GM23248 (cell line): Measurements from ENCODE around the gene CARD8. TPM values are rescaled to one million over a fixed set of nuclear protein-coding genes. Genes with fewer than 3 reads are reported as not detected.
"Not testable (repeated sequence)": the region's sequence is repeated elsewhere in the genome, so short reads cannot be mapped to it uniquely, and the experiment has no call there.

Experiments used
- DNase-seq: peaks from one replicate; pipeline ENCODE4 v3.0.0-alpha.2; 2015
- H2AFZ ChIP-seq: fragments of 200-600 bp; sonication (generic); 2 replicates; pipeline ENCODE4 v1.6.1; 2016; ENCODE audit warnings: antibody characterized with exemption
- H3F3A ChIP-seq: fragments of 200-600 bp; sonication (generic); 2 replicates; pipeline ENCODE4 v1.6.1; 2016; ENCODE audit warnings: mild to moderate bottlenecking, antibody characterized with exemption, mixed run types; ENCODE audit not compliant: insufficient read depth
- H3K27ac ChIP-seq: fragments of 200-600 bp; sonication (generic); 2 replicates; pipeline ENCODE4 v1.5.1; 2016; ENCODE audit warnings: mild to moderate bottlenecking
- H3K27me3 ChIP-seq: fragments of 200-600 bp; sonication (generic); replicated peaks from 2 replicates; pipeline ENCODE4 v1.6.1; 2016; ENCODE audit warnings: mild to moderate bottlenecking; ENCODE audit not compliant: insufficient read depth
- H3K36me3 ChIP-seq: fragments of 200-600 bp; sonication (generic); 2 replicates; pipeline ENCODE4 v1.6.1; 2016; ENCODE audit warnings: low read depth, mild to moderate bottlenecking
- H3K4me1 ChIP-seq: fragments of 200-600 bp; sonication (generic); 2 replicates; pipeline ENCODE4 v1.6.1; 2016; ENCODE audit warnings: mild to moderate bottlenecking; ENCODE audit not compliant: insufficient read depth
- H3K4me2 ChIP-seq: fragments of 200-600 bp; sonication (generic); one replicate; pipeline ENCODE4 v1.6.1; 2016; ENCODE audit warnings: mild to moderate bottlenecking; ENCODE audit not compliant: unreplicated experiment
- H3K4me3 ChIP-seq: fragments of 200-600 bp; sonication (generic); 2 replicates; pipeline ENCODE4 v1.5.1; 2016; ENCODE audit warnings: mild to moderate bottlenecking
- H3K79me2 ChIP-seq: fragments of 200-600 bp; sonication (generic); 2 replicates; pipeline ENCODE4 v1.6.1; 2016; ENCODE audit warnings: mild to moderate bottlenecking; ENCODE audit not compliant: insufficient read depth
- H3K9ac ChIP-seq: fragments of 200-600 bp; sonication (generic); 2 replicates; pipeline ENCODE4 v1.6.1; 2016; ENCODE audit warnings: mild to moderate bottlenecking
- H3K9me2 ChIP-seq: fragments of 200-600 bp; sonication (generic); 2 replicates; pipeline ENCODE4 v1.6.1; 2016; ENCODE audit warnings: mixed run types, mild to moderate bottlenecking, moderate library complexity; ENCODE audit not compliant: insufficient read depth
- H3K9me3 ChIP-seq: fragments of 200-600 bp; sonication (generic); one replicate; pipeline ENCODE4 v1.6.1; 2017; ENCODE audit warnings: low read depth
- H4K20me1 ChIP-seq: fragments of 200-600 bp; sonication (generic); 2 replicates; pipeline ENCODE4 v1.6.0; 2016; ENCODE audit not compliant: insufficient read depth
- EZH2 ChIP-seq: fragments of 200-600 bp; sonication (generic); IDR thresholded peaks from 2 replicates; pipeline ENCODE4 v1.6.1; 2018; ENCODE audit warnings: antibody characterized with exemption, mild to moderate bottlenecking; ENCODE audit not compliant: insufficient read depth, poor library complexity, severe bottlenecking
- EZH2phosphoT487 ChIP-seq: fragments of 200-600 bp; sonication (generic); IDR thresholded peaks from 2 replicates; pipeline ENCODE4 v1.6.1; 2018; ENCODE audit warnings: antibody characterized with exemption, moderate library complexity, mild to moderate bottlenecking, low read depth; ENCODE audit not compliant: insufficient read depth
- WGBS, 2 experiments: methylation state at CpG; one replicate each; pipeline ENCODE4 v1.1.6; 2015 to 2017; ENCODE audit warnings: low lambda C conversion rate in 2 of 2, low coverage in 1 of 2; ENCODE audit errors: missing lambda C conversion rate in 2 of 2; 5-methylcytosine and 5-hydroxymethylcytosine counted together
- in situ Hi-C: fragments of 300-500 bp; cut with MboI; formaldehyde crosslinking; loops from 2 replicates; pipeline ENCODE4 v1.15.0; 2020
- polyA plus RNA-seq: library from polyadenylated mRNA; unstranded; fragments of >200 nt; fragmentation: Nextera tagmentation; extraction: Ambion mirVana; gene quantifications from 2 replicates; pipeline ENCODE4 v1.2.1, GENCODE V29; 2016
- total RNA-seq: library from RNA; depleted of rRNA; stranded (reverse); fragments of >200 nt; shearing (Covaris generic); gene quantifications from 2 replicates; pipeline ENCODE4 v1.2.3, GENCODE V29; 2014

Gene CARD8
- total and polyA plus RNA-seq, 2 experiments from 2014 or later = 6.3 to 12.9 TPM

- H3K9me2 ChIP-seq = no peaks in the 10 kb centered on the region
- peak; percentile 60 for DNase-seq
- 0 out of 2 replicates have a peak, but pooled peaks cover 6% of the 10 kb centered on the region for H3F3A ChIP-seq
- H3K4me3 ChIP-seq = peak overlapping the region; percentile 78
- TF ChIP-seq EZH2 (no peak), EZH2phosphoT487 (no peak)
- in situ Hi-C loops = no loop called here
- no peak overlapping the region for H3K27ac ChIP-seq
- peak overlapping the region; percentile 92 for H3K4me2 ChIP-seq
- no peaks in the 10 kb centered on the region for H3K79me2 ChIP-seq
- H4K20me1 ChIP-seq = no peaks in the 10 kb centered on the region
- 5 to 6% methylated on average over 39 to 40 of the region's 40 CpGs for WGBS, 2 experiments
- no peaks in the 10 kb centered on the region for H3K4me1 ChIP-seq
- H3K9me3 ChIP-seq = no peaks in the 10 kb centered on the region
- no peaks in the 10 kb centered on the region for H3K27me3 ChIP-seq
- no peak overlapping the region for H3K9ac ChIP-seq
- no peaks in the 10 kb centered on the region for H3K36me3 ChIP-seq
- peak overlapping the region; percentile 83 for H2AFZ ChIP-seq
These were observed 15.9 kb upstream of the CARD8 start for GRCh38 chr19:48271531-48272151.

GRCh38 chr19:48269617-48270026, 13.9 kb upstream of the CARD8 start:
- H3K9ac ChIP-seq, H4K20me1 ChIP-seq, H3K9me3 ChIP-seq, H3K27me3 ChIP-seq, H3K79me2 ChIP-seq, H3K4me1 ChIP-seq, in situ Hi-C loops, H3F3A ChIP-seq, H3K4me2 ChIP-seq, H3K4me3 ChIP-seq, H3K27ac ChIP-seq, H3K36me3 ChIP-seq, DNase-seq, H3K9me2 ChIP-seq, H2AFZ ChIP-seq: not testable (repeated sequence)
- WGBS, 2 experiments = 77 to 81% methylated on average over 6 of the region's 6 CpGs

GRCh38 chr19:48265326-48265725, 9.6 kb upstream of the CARD8 start:
- H3K4me3 ChIP-seq, H3K9ac ChIP-seq, H3K27me3 ChIP-seq, DNase-seq, H3K79me2 ChIP-seq, in situ Hi-C loops, H2AFZ ChIP-seq, H3K36me3 ChIP-seq, H3K9me3 ChIP-seq, H3K4me1 ChIP-seq, H4K20me1 ChIP-seq, H3K27ac ChIP-seq, H3F3A ChIP-seq, H3K9me2 ChIP-seq, H3K4me2 ChIP-seq: not testable (repeated sequence)
- WGBS, 2 experiments = 51% methylated on average over 8 of the region's 8 CpGs

- H3K9me3 ChIP-seq, H2AFZ ChIP-seq, H3F3A ChIP-seq, H3K36me3 ChIP-seq, H3K4me3 ChIP-seq, H3K79me2 ChIP-seq, DNase-seq, H3K27me3 ChIP-seq, H4K20me1 ChIP-seq, H3K9ac ChIP-seq, H3K4me2 ChIP-seq, H3K27ac ChIP-seq, H3K9me2 ChIP-seq, H3K4me1 ChIP-seq, in situ Hi-C loops: not testable (repeated sequence)
- 48 to 52% methylated on average over 8 of the region's 8 CpGs for WGBS, 2 experiments
These were observed 4.6 kb upstream of the CARD8 start for GRCh38 chr19:48260359-48260714.

GRCh38 chr19:48258992-48259391, 3.3 kb upstream of the CARD8 start:
- H4K20me1 ChIP-seq, H3K9ac ChIP-seq, H3K9me2 ChIP-seq, H3K27ac ChIP-seq, H3K27me3 ChIP-seq, H3K9me3 ChIP-seq, DNase-seq, in situ Hi-C loops, H3K4me3 ChIP-seq, H3K4me2 ChIP-seq, H3K36me3 ChIP-seq, H2AFZ ChIP-seq, H3K4me1 ChIP-seq, H3F3A ChIP-seq: not testable (repeated sequence)
- peaks cover 14% of the 10 kb centered on the region for H3K79me2 ChIP-seq
- 58 to 62% methylated on average over 4 of the region's 4 CpGs for WGBS, 2 experiments
